ENCODE results near the gene ANKRD6. TPM values are rescaled to one million over a fixed set of nuclear protein-coding genes. Genes with fewer than 3 reads are reported as not detected.

The ANKRD6 gene
- total and polyA plus RNA-seq, 2 donors (not counting 3 experiments of a cell fraction or from before 2014, with no cell fraction given), result 3.4 to 9.6 TPM

DNA sequence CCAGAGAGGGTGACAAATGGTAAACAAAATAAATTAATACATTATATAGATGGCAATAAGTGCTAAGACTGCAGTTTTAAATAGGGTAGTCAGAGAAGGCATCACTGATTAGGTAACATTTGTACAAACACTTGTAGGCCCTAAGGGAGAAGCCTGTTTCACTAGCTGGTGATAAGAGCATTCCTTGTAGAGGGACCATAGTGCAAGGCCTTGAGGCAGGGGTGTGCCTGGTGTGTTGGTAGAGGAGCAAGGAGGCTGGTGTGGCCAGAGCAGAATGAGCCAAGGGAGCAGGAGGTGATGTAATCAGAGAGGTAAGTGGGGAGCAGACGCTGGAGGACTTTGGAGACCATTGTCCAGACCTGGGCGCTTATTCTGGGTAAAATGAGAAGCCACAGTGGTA is 70.7 kb downstream of the ANKRD6 start:
- H3K9me1 ChIP-seq (replicated peaks; ENCODE audit: control insufficient read depth, extremely low read depth, insufficient read depth, low read length), result no peaks in the 10 kb centered on the region
- BruUV-seq (replicated peaks), result no TSS peak
- no peak overlapping the region for H3K4me3 ChIP-seq (replicated peaks in 1 of 3; ENCODE audit: insufficient read depth in 1 of 3, low read depth in 1 of 3, low read length in 3 of 3)
- TF ChIP-seq GATA2 (IDR thresholded peaks at IDR 0.05; ENCODE audit: insufficient read depth, insufficient read length, low read depth, low read length) (no peak), JUN (IDR thresholded peaks at IDR 0.05; ENCODE audit: borderline replicate concordance, insufficient read depth, insufficient read length, low read depth) (no peak)
- ChIA-PET CTCF (no interaction called here), POLR2A (no interaction called here)
- no peak overlapping the region for H3K9ac ChIP-seq (replicated peaks; ENCODE audit: extremely low read depth, insufficient read depth, low read length)
- dilution Hi-C loops (cut with MboI; ENCODE audit: extremely low pct_ligation_motif_present, low sequenced_read_pairs), result no loop called here
- no peaks in the 10 kb centered on the region for H3K36me3 ChIP-seq (ENCODE audit: control insufficient read depth in 2 of 2, extremely low read depth in 1 of 2, insufficient read depth in 2 of 2, low read length in 2 of 2)
- no peaks in the 10 kb centered on the region for H4K20me1 ChIP-seq (replicated peaks; ENCODE audit: control insufficient read depth, extremely low read depth, insufficient read depth, low read length)
- H3K27ac ChIP-seq (ENCODE audit: insufficient read depth, low read depth, low read length), result no peak overlapping the region
- intact Hi-C loops (cut with micrococcal nuclease), result no loop called here
- H3K9me3 ChIP-seq (replicated peaks; ENCODE audit: control insufficient read depth, insufficient read depth, low read length), result no peaks in the 10 kb centered on the region
- FAIRE-seq (no peak), DNase-seq (ENCODE audit: low read depth, low spot score) (no peak)
- no peaks in the 10 kb centered on the region for H3K4me1 ChIP-seq (ENCODE audit: control insufficient read depth, extremely low read depth, insufficient read depth, low read length)
- H3K4me2 ChIP-seq (ENCODE audit: insufficient read depth, low read length), result no peak overlapping the region
- H3K79me2 ChIP-seq (ENCODE audit: control insufficient read depth, insufficient read depth, low read length), result no peaks in the 10 kb centered on the region
- H3K27me3 ChIP-seq (ENCODE audit: control insufficient read depth in 2 of 2, insufficient read depth in 2 of 2, low read length in 2 of 2), result no peaks in the 10 kb centered on the region
- H2AFZ ChIP-seq (ENCODE audit: low read depth, low read length), result no peak overlapping the region

DNA sequence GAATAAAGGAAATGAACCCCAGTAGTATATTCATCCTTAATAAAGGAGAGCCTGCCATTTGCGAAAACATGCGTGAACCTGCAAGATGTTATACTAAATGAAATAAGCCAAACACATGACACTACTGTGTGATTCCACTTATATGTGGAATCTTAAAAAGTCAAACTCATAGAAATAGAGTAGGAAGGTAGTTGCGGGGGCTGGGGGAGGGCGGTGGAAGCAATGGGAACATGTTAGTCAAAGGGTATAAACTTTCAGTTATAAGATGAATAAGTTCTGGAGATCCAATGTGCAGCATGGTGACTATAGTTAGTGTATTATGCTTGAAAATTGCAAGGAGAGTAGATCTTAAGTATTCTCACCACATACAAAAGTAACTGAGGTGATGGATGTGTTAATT is 72.9 kb downstream of the ANKRD6 start:
- no peak overlapping the region for H3K4me3 ChIP-seq (replicated peaks in 1 of 3; ENCODE audit: insufficient read depth in 1 of 3, low read depth in 1 of 3, low read length in 3 of 3)
- H3K9me3 ChIP-seq (replicated peaks; ENCODE audit: control insufficient read depth, insufficient read depth, low read length), result no peaks in the 10 kb centered on the region
- CTCF ChIA-PET, result no interaction called here
- no peaks in the 10 kb centered on the region for H3K79me2 ChIP-seq (ENCODE audit: control insufficient read depth, insufficient read depth, low read length)
- no peaks in the 10 kb centered on the region for H3K27me3 ChIP-seq (ENCODE audit: control insufficient read depth in 2 of 2, insufficient read depth in 2 of 2, low read length in 2 of 2)
- no peaks in the 10 kb centered on the region for H3K36me3 ChIP-seq (ENCODE audit: control insufficient read depth in 2 of 2, extremely low read depth in 1 of 2, insufficient read depth in 2 of 2, low read length in 2 of 2)
- dilution Hi-C loops (cut with MboI; ENCODE audit: extremely low pct_ligation_motif_present, low sequenced_read_pairs) (no loop called here), intact Hi-C loops (cut with micrococcal nuclease) (no loop called here)
- DNase-seq (ENCODE audit: low read depth, low spot score) (no peak), FAIRE-seq (no peak)
- TF ChIP-seq JUN (IDR thresholded peaks at IDR 0.05; ENCODE audit: borderline replicate concordance, insufficient read depth, insufficient read length, low read depth) (no peak), MYC (IDR thresholded peaks at IDR 0.05; ENCODE audit: low read depth, low read length) (no peak), FOS (IDR thresholded peaks at IDR 0.05; ENCODE audit: borderline replicate concordance, insufficient read depth, low read length) (no peak), POLR2A (IDR thresholded peaks at IDR 0.05; ENCODE audit: low read depth, low read length) (no peak), EZH2 (IDR thresholded peaks at IDR 0.05; ENCODE audit: borderline replicate concordance, low read depth, low read length, severe bottlenecking) (no peak), POLR2AphosphoS5 (IDR thresholded peaks at IDR 0.05; ENCODE audit: insufficient read depth, low read depth, low read length) (no peak), GATA2 (IDR thresholded peaks at IDR 0.05; ENCODE audit: insufficient read depth, insufficient read length, low read depth, low read length) (no peak)
- TF ChIP-seq, protein P1, sequence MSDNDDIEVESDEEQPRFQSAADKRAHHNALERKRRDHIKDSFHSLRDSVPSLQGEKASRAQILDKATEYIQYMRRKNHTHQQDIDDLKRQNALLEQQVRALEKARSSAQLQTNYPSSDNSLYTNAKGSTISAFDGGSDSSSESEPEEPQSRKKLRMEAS (IDR thresholded peaks at IDR 0.05; ENCODE audit: insufficient read depth, insufficient read length), result no peak
- TF ChIP-seq, protein P2, sequence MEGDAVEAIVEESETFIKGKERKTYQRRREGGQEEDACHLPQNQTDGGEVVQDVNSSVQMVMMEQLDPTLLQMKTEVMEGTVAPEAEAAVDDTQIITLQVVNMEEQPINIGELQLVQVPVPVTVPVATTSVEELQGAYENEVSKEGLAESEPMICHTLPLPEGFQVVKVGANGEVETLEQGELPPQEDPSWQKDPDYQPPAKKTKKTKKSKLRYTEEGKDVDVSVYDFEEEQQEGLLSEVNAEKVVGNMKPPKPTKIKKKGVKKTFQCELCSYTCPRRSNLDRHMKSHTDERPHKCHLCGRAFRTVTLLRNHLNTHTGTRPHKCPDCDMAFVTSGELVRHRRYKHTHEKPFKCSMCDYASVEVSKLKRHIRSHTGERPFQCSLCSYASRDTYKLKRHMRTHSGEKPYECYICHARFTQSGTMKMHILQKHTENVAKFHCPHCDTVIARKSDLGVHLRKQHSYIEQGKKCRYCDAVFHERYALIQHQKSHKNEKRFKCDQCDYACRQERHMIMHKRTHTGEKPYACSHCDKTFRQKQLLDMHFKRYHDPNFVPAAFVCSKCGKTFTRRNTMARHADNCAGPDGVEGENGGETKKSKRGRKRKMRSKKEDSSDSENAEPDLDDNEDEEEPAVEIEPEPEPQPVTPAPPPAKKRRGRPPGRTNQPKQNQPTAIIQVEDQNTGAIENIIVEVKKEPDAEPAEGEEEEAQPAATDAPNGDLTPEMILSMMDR (IDR thresholded peaks at IDR 0.05; ENCODE audit: extremely low read depth in 1 of 2, insufficient read depth in 1 of 2, low read depth in 1 of 2, low read length in 2 of 2), result no peak
- BruUV-seq (replicated peaks), result no TSS peak
- H3K9ac ChIP-seq (replicated peaks; ENCODE audit: extremely low read depth, insufficient read depth, low read length), result no peak overlapping the region
- POLR2A ChIA-PET, result no interaction called here
- H3K9me1 ChIP-seq (replicated peaks; ENCODE audit: control insufficient read depth, extremely low read depth, insufficient read depth, low read length), result no peaks in the 10 kb centered on the region
- no peaks in the 10 kb centered on the region for H4K20me1 ChIP-seq (replicated peaks; ENCODE audit: control insufficient read depth, extremely low read depth, insufficient read depth, low read length)
- no peak overlapping the region for H3K27ac ChIP-seq (ENCODE audit: insufficient read depth, low read depth, low read length)
- no peak overlapping the region for H3K4me2 ChIP-seq (ENCODE audit: insufficient read depth, low read length)
- H2AFZ ChIP-seq (ENCODE audit: low read depth, low read length), result no peak overlapping the region
- no peaks in the 10 kb centered on the region for H3K4me1 ChIP-seq (ENCODE audit: control insufficient read depth, extremely low read depth, insufficient read depth, low read length)
